DOHH2 (cell line): ENCODE data around the gene MACROD1.

Source experiments
- H3F3A ChIP-seq: fragments of 200-600 bp; sonication (generic), shearing (Covaris generic); 2 replicates; pipeline ENCODE4 v1.6.0; 2016; ENCODE audit warnings: antibody characterized with exemption, mild to moderate bottlenecking; ENCODE audit not compliant: control insufficient read depth, insufficient read depth
- H3K27ac ChIP-seq: fragments of 200-600 bp; sonication (generic); 2 replicates; pipeline ENCODE4 v1.5.1; 2014; ENCODE audit warnings: low read depth, mild to moderate bottlenecking, low read length, moderate library complexity
- H3K27me3 ChIP-seq: fragments of 200-600 bp; sonication (generic); 2 replicates; pipeline ENCODE4 v1.6.1; 2014; ENCODE audit warnings: mild to moderate bottlenecking, low read length, mixed read lengths; ENCODE audit not compliant: control insufficient read depth
- H3K36me3 ChIP-seq: fragments of 200-600 bp; sonication (generic); 2 replicates; pipeline ENCODE4 v1.6.1; 2014; ENCODE audit warnings: mild to moderate bottlenecking, low read length, moderate library complexity, mixed read lengths; ENCODE audit not compliant: control insufficient read depth
- H3K4me1 ChIP-seq: fragments of 200-600 bp; sonication (generic); 2 replicates; pipeline ENCODE4 v1.6.1; 2014; ENCODE audit warnings: mild to moderate bottlenecking, low read length, mixed read lengths; ENCODE audit not compliant: control insufficient read depth
- H3K4me2 ChIP-seq: fragments of 200-600 bp; sonication (generic); 2 replicates; pipeline ENCODE4 v1.6.0; 2014; ENCODE audit warnings: mild to moderate bottlenecking, low read length, moderate library complexity
- H3K4me3 ChIP-seq: fragments of 200-600 bp; sonication (generic); 2 replicates; pipeline ENCODE4 v1.5.1; 2014; ENCODE audit warnings: mild to moderate bottlenecking, low read length, mixed read lengths
- H3K79me2 ChIP-seq: fragments of 200-600 bp; sonication (generic); 2 replicates; pipeline ENCODE4 v1.6.1; 2014; ENCODE audit warnings: mild to moderate bottlenecking, low read length, mixed read lengths; ENCODE audit not compliant: control insufficient read depth
- H3K9me2 ChIP-seq: fragments of 200-600 bp; sonication (generic); replicated peaks from 2 replicates; pipeline ENCODE4 v1.6.1; 2014; ENCODE audit warnings: mild to moderate bottlenecking, low read length, mixed read lengths; ENCODE audit not compliant: control insufficient read depth
- H3K9me3 ChIP-seq: fragments of 200-600 bp; sonication (generic); 2 replicates; pipeline ENCODE4 v1.6.1; 2014; ENCODE audit warnings: antibody characterized with exemption, low read length, mixed read lengths; ENCODE audit not compliant: control insufficient read depth, insufficient read depth
- H4K20me1 ChIP-seq: fragments of 200-600 bp; sonication (generic); 2 replicates; pipeline ENCODE4 v1.6.0; 2014; ENCODE audit warnings: low read depth, mild to moderate bottlenecking, antibody characterized with exemption, low read length, moderate library complexity; ENCODE audit not compliant: control insufficient read depth, insufficient read depth
- CTCF ChIP-seq: fragments of 200-600 bp; sonication (generic); IDR thresholded peaks from one replicate; pipeline ENCODE4 v1.5.1; 2014; ENCODE audit warnings: antibody characterized with exemption, mild to moderate bottlenecking, low read depth, low read length; ENCODE audit not compliant: poor library complexity, severe bottlenecking
- EZH2phosphoT487 ChIP-seq: fragments of 200-600 bp; sonication (generic); IDR thresholded peaks from 2 replicates; pipeline ENCODE4 v1.6.1; 2017; ENCODE audit warnings: borderline replicate concordance, mild to moderate bottlenecking, antibody characterized with exemption, low read length, moderate library complexity, mixed read lengths

MACROD1 gene

DNA sequence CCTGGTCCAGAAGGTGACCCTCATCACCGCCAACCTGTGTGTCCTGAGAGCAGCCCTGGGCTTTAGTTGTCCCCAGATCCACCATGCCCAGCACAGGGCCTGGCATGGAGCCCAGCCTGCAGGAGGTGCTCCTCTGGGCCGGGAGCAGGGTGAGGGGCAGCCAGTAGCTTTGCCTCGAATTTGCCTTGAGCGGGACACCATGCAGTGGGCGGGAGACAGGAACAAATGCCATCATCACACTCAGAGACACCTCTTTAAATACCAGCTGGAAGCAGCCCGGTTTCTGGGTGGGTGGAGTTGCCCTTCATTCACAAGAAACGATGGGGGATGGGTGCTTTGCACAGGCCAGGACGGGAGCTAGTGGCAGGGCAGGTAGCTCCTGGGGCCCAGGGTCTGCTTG lies 110.8 kb downstream of the MACROD1 start:
- Histone ChIP-seq H3K9me2 (no peaks in the 10 kb centered on the region), H3F3A (no peaks in the 10 kb centered on the region), H3K27ac (no peak overlapping the region), H3K79me2 (no peaks in the 10 kb centered on the region), H4K20me1 (no peaks in the 10 kb centered on the region; the same call in 1 of the 2 replicates), H3K4me1 (no peaks in the 10 kb centered on the region), H3K4me3 (no peak overlapping the region), H3K36me3 (no peaks in the 10 kb centered on the region), H3K27me3 (no peaks in the 10 kb centered on the region), H3K4me2 (no peak overlapping the region), H3K9me3 (no peaks in the 10 kb centered on the region)
- TF ChIP-seq EZH2phosphoT487, result no peak
- TF ChIP-seq CTCF, result no peak

GRCh38 chr11:64053699-64054098 lies 112.2 kb downstream of the MACROD1 start:
- H3K36me3 ChIP-seq, result no peaks in the 10 kb centered on the region
- H3K4me3 ChIP-seq, result no peak overlapping the region
- H3K9me2 ChIP-seq, result no peaks in the 10 kb centered on the region
- H3K79me2 ChIP-seq, result no peaks in the 10 kb centered on the region
- H3K27ac ChIP-seq, result no peak overlapping the region
- H3F3A ChIP-seq, result no peaks in the 10 kb centered on the region
- H3K4me1 ChIP-seq, result no peaks in the 10 kb centered on the region
- H3K4me2 ChIP-seq, result no peak overlapping the region
- no peaks in the 10 kb centered on the region for H4K20me1 ChIP-seq
- no peaks in the 10 kb centered on the region for H3K9me3 ChIP-seq
- TF ChIP-seq CTCF (no peak), EZH2phosphoT487 (no peak)
- no peaks in the 10 kb centered on the region for H3K27me3 ChIP-seq

GRCh38 chr11:64052938-64053622 lies 112.8 kb downstream of the MACROD1 start:
- Histone ChIP-seq H3F3A (no peaks in the 10 kb centered on the region), H4K20me1 (no peaks in the 10 kb centered on the region), H3K9me3 (no peaks in the 10 kb centered on the region), H3K4me3 (no peak overlapping the region), H3K4me2 (no peak overlapping the region), H3K79me2 (no peaks in the 10 kb centered on the region), H3K27me3 (no peaks in the 10 kb centered on the region), H3K9me2 (no peaks in the 10 kb centered on the region), H3K36me3 (no peaks in the 10 kb centered on the region), H3K27ac (no peak overlapping the region), H3K4me1 (no peaks in the 10 kb centered on the region)
- TF ChIP-seq EZH2phosphoT487 (no peak), CTCF (no peak)
